ENCODE measurements around the gene CD200R1L. TPM values are rescaled to one million over a fixed set of nuclear protein-coding genes. Genes with fewer than 3 reads are reported as not detected.
"Not testable (repeated sequence)": the region's sequence is repeated elsewhere in the genome, so short reads cannot be mapped to it uniquely, and the experiment has no call there.

CD200R1L gene
- total and polyA plus RNA-seq, 2 experiments from 2014 or later: not detected

DNA sequence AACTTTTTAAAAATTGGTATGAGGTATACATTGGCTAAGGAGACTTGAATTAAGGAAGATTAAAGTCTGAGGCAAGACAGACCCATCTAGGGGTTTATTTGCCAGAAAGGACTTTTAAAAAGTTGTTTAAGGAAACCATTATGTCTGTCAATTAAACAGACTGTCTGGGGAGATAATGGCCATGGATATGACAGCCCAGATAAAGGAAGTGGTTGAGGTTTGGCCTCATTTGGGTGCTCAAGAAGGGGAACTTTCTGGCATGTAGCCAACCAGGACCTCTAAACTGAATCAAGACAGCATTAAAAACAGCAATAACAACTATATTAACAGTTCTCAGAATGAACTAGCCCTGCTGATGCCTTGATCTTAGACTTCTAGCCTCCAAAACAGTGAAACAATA, 9.9 kb upstream of the CD200R1L start:
- Histone ChIP-seq H3K4me1 (ENCODE audit: insufficient read depth) (no peaks in the 10 kb centered on the region), H3K9me3 (ENCODE audit: low read depth) (no peaks in the 10 kb centered on the region), H3K27me3 (replicated peaks; ENCODE audit: insufficient read depth) (no peaks in the 10 kb centered on the region), H2AFZ (no peak overlapping the region), H3K9me2 (ENCODE audit: insufficient read depth) (no peaks in the 10 kb centered on the region), H3K36me3 (ENCODE audit: low read depth) (no peaks in the 10 kb centered on the region), H4K20me1 (ENCODE audit: insufficient read depth) (no peaks in the 10 kb centered on the region), H3K4me3 (no peak overlapping the region), H3K79me2 (ENCODE audit: insufficient read depth) (no peaks in the 10 kb centered on the region), H3K27ac (no peak overlapping the region), H3K4me2 (ENCODE audit: unreplicated experiment) (no peak overlapping the region), H3K9ac (no peak overlapping the region), H3F3A (ENCODE audit: insufficient read depth) (no peaks in the 10 kb centered on the region)
- in situ Hi-C loops (cut with MboI): no loop called here
- TF ChIP-seq EZH2phosphoT487 (IDR thresholded peaks at IDR 0.05; ENCODE audit: insufficient read depth, low read depth) (no peak), EZH2 (IDR thresholded peaks at IDR 0.05; ENCODE audit: insufficient read depth, poor library complexity, severe bottlenecking) (no peak)
- no peak for DNase-seq

DNA sequence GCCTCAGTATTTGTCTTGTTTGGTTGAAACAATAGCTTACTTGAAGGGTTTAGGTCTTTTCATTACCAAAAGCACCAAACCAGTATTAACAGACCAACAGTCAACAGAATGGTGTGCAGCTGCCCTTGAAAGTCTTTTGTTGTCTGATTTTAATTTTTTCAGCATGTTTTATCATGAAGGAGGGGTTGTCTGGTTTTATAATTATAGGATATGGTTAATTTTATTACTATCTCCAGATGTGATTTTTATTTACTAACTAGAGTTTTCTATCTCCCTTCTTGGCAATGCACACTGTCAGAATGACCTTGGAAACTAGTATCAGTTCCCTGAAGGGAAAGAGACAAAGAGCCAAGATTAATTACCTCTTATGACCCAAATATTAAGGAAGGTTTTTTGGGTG, 9.2 kb upstream of the CD200R1L start:
- H3K9me3 ChIP-seq (ENCODE audit: low read depth): no peaks in the 10 kb centered on the region
- in situ Hi-C loops (cut with MboI): no loop called here
- H3K4me2 ChIP-seq (ENCODE audit: unreplicated experiment): no peak overlapping the region
- no peaks in the 10 kb centered on the region for H3K79me2 ChIP-seq (ENCODE audit: insufficient read depth)
- no peaks in the 10 kb centered on the region for H3K9me2 ChIP-seq (ENCODE audit: insufficient read depth)
- H3K4me1 ChIP-seq (ENCODE audit: insufficient read depth): no peaks in the 10 kb centered on the region
- no peak overlapping the region for H3K27ac ChIP-seq
- no peak overlapping the region for H2AFZ ChIP-seq
- no peaks in the 10 kb centered on the region for H3K27me3 ChIP-seq (replicated peaks; ENCODE audit: insufficient read depth)
- no peak overlapping the region for H3K4me3 ChIP-seq
- no peaks in the 10 kb centered on the region for H3K36me3 ChIP-seq (ENCODE audit: low read depth)
- no peak overlapping the region for H3K9ac ChIP-seq
- no peaks in the 10 kb centered on the region for H4K20me1 ChIP-seq (ENCODE audit: insufficient read depth)
- no peak for TF ChIP-seq EZH2 (IDR thresholded peaks at IDR 0.05; ENCODE audit: insufficient read depth, poor library complexity, severe bottlenecking)
- TF ChIP-seq EZH2phosphoT487 (IDR thresholded peaks at IDR 0.05; ENCODE audit: insufficient read depth, low read depth): no peak
- DNase-seq: no peak
- H3F3A ChIP-seq (ENCODE audit: insufficient read depth): no peaks in the 10 kb centered on the region

DNA sequence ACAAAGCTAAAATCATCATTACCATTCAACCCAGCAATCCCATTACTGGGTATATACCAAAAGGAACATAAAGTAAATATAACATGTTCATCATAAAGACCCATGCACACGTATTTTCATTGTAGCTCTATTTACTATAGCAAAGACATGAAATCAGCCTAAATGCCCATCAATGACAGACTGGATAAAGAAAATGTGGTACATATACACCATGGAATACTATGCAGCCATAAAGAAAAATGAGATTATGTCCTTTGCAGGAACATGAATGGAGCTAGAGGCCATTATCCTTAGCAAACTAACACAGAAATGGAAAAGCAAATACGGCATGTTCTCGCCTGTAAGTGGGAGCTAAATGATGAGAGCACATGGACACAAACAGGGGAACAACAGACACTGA, 8.4 kb upstream of the CD200R1L start:
- H3K9ac ChIP-seq; H3K9me2 ChIP-seq (ENCODE audit: insufficient read depth); H4K20me1 ChIP-seq (ENCODE audit: insufficient read depth); H3K4me3 ChIP-seq; H3K4me2 ChIP-seq (ENCODE audit: unreplicated experiment); H3K27ac ChIP-seq; H3F3A ChIP-seq (ENCODE audit: insufficient read depth); H3K9me3 ChIP-seq (ENCODE audit: low read depth); H3K27me3 ChIP-seq (replicated peaks; ENCODE audit: insufficient read depth); H3K4me1 ChIP-seq (ENCODE audit: insufficient read depth); H2AFZ ChIP-seq; H3K36me3 ChIP-seq (ENCODE audit: low read depth); DNase-seq; in situ Hi-C loops (cut with MboI); H3K79me2 ChIP-seq (ENCODE audit: insufficient read depth): not testable (repeated sequence)
- 32 to 35% methylated on average over 3 of the region's 3 CpGs for WGBS, 2 experiments (ENCODE audit: low coverage in 1 of 2, low lambda C conversion rate in 2 of 2, missing lambda C conversion rate in 2 of 2)

DNA sequence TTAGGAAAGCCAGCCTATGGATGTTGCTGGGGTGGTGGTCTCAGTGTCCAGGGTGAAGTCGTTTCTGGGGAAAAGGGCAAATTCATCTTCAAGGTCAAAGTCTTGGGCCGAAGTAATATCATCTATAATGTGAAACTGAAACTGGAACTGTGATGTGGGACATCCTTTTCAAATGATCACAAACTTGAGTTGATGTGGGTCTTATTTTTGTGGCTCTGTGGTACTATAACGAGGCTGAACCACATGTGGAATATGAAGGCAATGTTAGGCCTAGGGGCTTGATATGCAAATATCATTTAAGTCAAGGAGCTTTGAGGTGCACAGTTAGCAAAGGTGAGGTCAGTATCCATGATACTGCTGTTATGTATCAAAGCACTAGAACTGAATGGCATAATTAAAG, 1.5 kb upstream of the CD200R1L start:
- Histone ChIP-seq H3F3A (ENCODE audit: insufficient read depth) (no peaks in the 10 kb centered on the region), H3K27me3 (replicated peaks; ENCODE audit: insufficient read depth) (no peaks in the 10 kb centered on the region), H3K79me2 (ENCODE audit: insufficient read depth) (no peaks in the 10 kb centered on the region), H3K4me2 (ENCODE audit: unreplicated experiment) (no peak overlapping the region), H3K36me3 (ENCODE audit: low read depth) (no peaks in the 10 kb centered on the region), H2AFZ (no peak overlapping the region), H4K20me1 (ENCODE audit: insufficient read depth) (no peaks in the 10 kb centered on the region), H3K9me3 (ENCODE audit: low read depth) (no peaks in the 10 kb centered on the region), H3K9me2 (ENCODE audit: insufficient read depth) (no peaks in the 10 kb centered on the region), H3K27ac (no peak overlapping the region), H3K4me3 (no peak overlapping the region), H3K9ac (no peak overlapping the region), H3K4me1 (ENCODE audit: insufficient read depth) (no peaks in the 10 kb centered on the region)
- TF ChIP-seq EZH2 (IDR thresholded peaks at IDR 0.05; ENCODE audit: insufficient read depth, poor library complexity, severe bottlenecking): no peak
- TF ChIP-seq EZH2phosphoT487 (IDR thresholded peaks at IDR 0.05; ENCODE audit: insufficient read depth, low read depth): no peak
- WGBS, 2 experiments (ENCODE audit: low coverage in 1 of 2, low lambda C conversion rate in 2 of 2, missing lambda C conversion rate in 2 of 2): 8 to 9% methylated on average over 3 of the region's 3 CpGs
- no peak for DNase-seq
- in situ Hi-C loops (cut with MboI): loop anchor here (25.0 kb wide), 1 partner anchor 89 kb away; no protein-coding TSS in a partner anchor

DNA sequence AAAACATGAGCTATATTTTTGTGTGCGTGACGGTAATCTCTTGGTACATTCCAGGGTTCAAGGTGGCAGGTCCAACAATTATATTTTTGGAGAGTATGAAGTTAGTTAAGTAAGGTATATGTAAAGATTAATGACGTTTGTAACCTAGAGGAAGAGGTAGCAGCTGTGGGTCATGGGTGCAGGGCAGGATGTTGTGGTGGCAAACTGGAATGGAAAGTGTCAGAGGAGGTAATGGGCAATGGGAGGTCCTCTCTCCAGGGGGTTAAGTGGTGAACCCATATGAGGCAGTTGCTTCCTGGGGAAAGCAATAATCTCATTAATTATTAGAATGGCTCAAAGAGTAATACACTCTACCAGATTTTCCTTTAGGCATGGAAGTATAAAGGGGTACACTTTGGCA, 1.0 kb upstream of the CD200R1L start:
- no peaks in the 10 kb centered on the region for H3K27me3 ChIP-seq (replicated peaks; ENCODE audit: insufficient read depth)
- 62 to 69% methylated on average over 3 of the region's 3 CpGs for WGBS, 2 experiments (ENCODE audit: low coverage in 1 of 2, low lambda C conversion rate in 2 of 2, missing lambda C conversion rate in 2 of 2)
- H3K9me3 ChIP-seq (ENCODE audit: low read depth): no peaks in the 10 kb centered on the region
- H3K27ac ChIP-seq: no peak overlapping the region
- H3F3A ChIP-seq (ENCODE audit: insufficient read depth): no peaks in the 10 kb centered on the region
- no peak overlapping the region for H3K9ac ChIP-seq
- H3K79me2 ChIP-seq (ENCODE audit: insufficient read depth): no peaks in the 10 kb centered on the region
- no peaks in the 10 kb centered on the region for H4K20me1 ChIP-seq (ENCODE audit: insufficient read depth)
- H3K4me3 ChIP-seq: no peak overlapping the region
- DNase-seq: no peak
- H3K4me1 ChIP-seq (ENCODE audit: insufficient read depth): no peaks in the 10 kb centered on the region
- in situ Hi-C loops (cut with MboI): loop anchor here (25.0 kb wide), 1 partner anchor 90 kb away; no protein-coding TSS in a partner anchor
- no peaks in the 10 kb centered on the region for H3K9me2 ChIP-seq (ENCODE audit: insufficient read depth)
- H2AFZ ChIP-seq: no peak overlapping the region
- TF ChIP-seq EZH2phosphoT487 (IDR thresholded peaks at IDR 0.05; ENCODE audit: insufficient read depth, low read depth) (no peak), EZH2 (IDR thresholded peaks at IDR 0.05; ENCODE audit: insufficient read depth, poor library complexity, severe bottlenecking) (no peak)
- no peak overlapping the region for H3K4me2 ChIP-seq (ENCODE audit: unreplicated experiment)
- H3K36me3 ChIP-seq (ENCODE audit: low read depth): no peaks in the 10 kb centered on the region

Data from GM23248 (cell line).